ELF-1 (cell line): ENCODE measurements around the gene FOS.

ENCODE experiments used
- DNase-seq: peaks from one replicate; pipeline ENCODE4 v3.0.0-alpha.2; 2016; ENCODE audit warnings: low read depth, low spot score

The FOS gene

DNA sequence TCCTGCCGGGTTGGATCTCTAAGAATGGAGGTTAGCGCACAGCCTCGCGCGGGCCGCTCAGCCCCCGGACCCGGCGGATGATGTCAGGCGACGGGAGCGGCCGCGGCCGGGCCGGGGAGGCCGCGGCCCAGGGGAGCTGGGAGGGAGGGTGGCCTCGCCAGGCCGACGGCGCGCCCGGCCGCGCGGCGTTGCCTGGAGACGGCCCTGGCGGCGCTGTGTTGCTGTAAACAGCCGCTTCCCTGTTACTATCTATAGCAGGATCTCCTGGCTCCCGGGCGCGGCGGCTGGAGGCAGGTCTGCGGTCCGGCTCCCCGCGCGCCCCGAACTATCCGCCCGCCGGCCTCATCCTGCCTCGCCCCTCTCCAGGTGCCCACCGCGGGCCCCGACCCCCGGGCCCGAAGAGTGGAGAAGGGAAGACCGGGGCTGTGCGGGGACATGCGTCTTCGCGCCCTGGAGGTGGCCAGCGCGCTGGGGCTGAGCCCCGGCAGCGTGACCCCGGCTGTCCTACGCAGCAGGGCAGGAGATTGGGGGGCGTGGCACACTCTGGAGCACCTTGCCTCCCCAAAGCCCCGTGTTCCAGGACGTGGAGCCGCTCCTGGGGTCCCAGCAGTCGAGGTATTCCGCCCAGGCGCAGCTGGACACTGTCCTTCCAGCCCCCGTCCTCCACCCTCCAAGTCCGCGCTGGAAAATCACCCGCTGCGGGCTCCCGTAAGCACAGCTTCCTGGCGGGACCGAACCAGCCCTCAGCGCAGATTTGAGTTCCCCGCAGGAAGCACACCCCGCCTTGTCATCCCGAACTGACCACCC is 1.4 kb upstream of the FOS start:
- peak; percentile 95 for DNase-seq

DNA sequence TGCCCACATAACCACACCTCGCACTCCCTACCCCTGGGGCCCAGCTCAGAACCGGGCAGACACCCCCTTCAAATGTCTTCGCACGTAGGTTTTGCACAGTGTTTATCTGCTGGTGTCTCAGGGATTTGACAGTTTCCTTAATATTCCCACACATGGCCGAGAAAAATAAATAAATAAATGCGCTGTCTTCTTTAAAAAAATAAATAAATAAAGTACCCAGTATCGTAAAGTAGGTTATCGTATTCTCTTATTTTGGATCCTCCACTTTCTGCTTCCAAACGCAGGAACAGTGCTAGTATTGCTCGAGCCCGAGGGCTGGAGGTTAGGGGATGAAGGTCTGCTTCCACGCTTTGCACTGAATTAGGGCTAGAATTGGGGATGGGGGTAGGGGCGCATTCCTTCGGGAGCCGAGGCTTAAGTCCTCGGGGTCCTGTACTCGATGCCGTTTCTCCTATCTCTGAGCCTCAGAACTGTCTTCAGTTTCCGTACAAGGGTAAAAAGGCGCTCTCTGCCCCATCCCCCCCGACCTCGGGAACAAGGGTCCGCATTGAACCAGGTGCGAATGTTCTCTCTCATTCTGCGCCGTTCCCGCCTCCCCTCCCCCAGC is 710 bp upstream of the FOS start:
- no peak for DNase-seq

DNA sequence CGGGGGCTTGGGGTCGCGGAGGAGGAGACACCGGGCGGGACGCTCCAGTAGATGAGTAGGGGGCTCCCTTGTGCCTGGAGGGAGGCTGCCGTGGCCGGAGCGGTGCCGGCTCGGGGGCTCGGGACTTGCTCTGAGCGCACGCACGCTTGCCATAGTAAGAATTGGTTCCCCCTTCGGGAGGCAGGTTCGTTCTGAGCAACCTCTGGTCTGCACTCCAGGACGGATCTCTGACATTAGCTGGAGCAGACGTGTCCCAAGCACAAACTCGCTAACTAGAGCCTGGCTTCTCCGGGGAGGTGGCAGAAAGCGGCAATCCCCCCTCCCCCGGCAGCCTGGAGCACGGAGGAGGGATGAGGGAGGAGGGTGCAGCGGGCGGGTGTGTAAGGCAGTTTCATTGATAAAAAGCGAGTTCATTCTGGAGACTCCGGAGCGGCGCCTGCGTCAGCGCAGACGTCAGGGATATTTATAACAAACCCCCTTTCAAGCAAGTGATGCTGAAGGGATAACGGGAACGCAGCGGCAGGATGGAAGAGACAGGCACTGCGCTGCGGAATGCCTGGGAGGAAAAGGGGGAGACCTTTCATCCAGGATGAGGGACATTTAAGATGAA is 630 bp downstream of the FOS start:
- peak; percentile 73 for DNase-seq

DNA sequence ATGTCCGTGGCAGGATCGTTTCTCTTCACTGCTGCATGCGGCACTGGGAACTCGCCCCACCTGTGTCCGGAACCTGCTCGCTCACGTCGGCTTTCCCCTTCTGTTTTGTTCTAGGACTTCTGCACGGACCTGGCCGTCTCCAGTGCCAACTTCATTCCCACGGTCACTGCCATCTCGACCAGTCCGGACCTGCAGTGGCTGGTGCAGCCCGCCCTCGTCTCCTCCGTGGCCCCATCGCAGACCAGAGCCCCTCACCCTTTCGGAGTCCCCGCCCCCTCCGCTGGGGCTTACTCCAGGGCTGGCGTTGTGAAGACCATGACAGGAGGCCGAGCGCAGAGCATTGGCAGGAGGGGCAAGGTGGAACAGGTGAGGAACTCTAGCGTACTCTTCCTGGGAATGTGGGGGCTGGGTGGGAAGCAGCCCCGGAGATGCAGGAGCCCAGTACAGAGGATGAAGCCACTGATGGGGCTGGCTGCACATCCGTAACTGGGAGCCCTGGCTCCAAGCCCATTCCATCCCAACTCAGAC is 1.2 kb downstream of the FOS start:
- peak; percentile 65 for DNase-seq

DNA sequence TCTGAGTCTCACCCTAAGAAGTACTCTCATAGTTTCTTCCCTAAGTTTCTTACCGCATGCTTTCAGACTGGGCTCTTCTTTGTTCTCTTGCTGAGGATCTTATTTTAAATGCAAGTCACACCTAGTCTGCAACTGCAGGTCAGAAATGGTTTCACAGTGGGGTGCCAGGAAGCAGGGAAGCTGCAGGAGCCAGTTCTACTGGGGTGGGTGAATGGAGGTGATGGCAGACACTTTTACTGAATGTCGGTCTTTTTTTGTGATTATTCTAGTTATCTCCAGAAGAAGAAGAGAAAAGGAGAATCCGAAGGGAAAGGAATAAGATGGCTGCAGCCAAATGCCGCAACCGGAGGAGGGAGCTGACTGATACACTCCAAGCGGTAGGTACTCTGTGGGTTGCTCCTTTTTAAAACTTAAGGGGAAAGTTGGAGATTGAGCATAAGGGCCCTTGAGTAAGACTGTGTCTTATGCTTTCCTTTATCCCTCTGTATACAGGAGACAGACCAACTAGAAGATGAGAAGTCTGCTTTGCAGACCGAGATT is 1.7 kb downstream of the FOS start:
- DNase-seq = no peak

- peak; percentile 60 for DNase-seq
These were observed 2.4 kb downstream of the FOS start for GRCh38 chr14:75280831-75281653.

DNA sequence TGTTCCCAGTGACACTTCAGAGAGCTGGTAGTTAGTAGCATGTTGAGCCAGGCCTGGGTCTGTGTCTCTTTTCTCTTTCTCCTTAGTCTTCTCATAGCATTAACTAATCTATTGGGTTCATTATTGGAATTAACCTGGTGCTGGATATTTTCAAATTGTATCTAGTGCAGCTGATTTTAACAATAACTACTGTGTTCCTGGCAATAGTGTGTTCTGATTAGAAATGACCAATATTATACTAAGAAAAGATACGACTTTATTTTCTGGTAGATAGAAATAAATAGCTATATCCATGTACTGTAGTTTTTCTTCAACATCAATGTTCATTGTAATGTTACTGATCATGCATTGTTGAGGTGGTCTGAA is 3.0 kb downstream of the FOS start:
- DNase-seq = no peak

DNA sequence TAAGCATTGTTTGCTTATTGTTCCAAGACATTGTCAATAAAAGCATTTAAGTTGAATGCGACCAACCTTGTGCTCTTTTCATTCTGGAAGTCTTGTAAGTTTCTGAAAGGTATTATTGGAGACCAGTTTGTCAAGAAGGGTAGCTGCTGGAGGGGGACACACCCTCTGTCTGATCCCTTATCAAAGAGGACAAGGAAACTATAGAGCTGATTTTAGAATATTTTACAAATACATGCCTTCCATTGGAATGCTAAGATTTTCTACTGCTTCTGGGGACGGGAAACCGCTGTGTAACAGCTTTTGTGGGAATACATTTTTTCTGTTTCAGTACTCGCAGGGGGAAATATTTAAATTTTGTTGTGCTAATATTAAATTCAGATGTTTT is 3.5 kb downstream of the FOS start:
- DNase-seq = peak; percentile 51

GRCh38 chr14:75282555-75283161 is 4.0 kb downstream of the FOS start:
- peak; percentile 63 for DNase-seq

- peak; percentile 75 for DNase-seq
These were observed 4.7 kb downstream of the FOS start for GRCh38 chr14:75283162-75283832.

DNA sequence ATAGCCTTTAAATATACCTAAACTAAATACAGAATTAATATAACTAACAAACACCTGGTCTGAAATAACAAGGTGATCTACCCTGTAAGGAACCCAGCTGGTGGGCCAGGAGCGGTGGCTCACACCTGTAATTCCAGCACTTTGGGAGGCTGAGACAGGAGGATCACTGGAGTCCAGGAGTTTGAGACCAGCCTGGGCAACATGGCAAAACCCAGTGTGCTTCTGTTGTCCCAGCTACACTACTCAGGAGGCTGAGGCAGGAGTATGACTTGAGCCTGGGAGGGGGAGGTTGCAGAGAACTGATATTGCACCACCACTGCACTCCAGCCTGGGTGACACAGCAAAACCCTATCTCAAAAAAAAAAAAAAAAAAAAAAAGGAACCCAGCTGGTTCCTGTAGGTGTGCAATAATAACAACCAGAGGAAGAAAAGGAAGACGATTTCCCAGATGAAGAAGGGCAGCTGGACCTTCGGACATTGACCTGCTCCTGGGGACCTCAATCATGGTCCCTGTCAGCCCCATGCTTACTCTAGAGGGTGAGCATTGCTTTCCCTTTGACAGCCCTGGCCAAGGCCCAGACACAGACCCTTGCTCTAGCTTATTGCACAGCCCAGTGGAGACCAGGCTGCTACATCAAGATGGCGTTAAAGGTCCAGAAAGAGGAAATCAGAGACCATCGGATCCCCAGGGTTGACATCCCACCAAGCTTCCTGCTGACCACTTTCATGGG is 5.4 kb downstream of the FOS start:
- DNase-seq = peak; percentile 70

DNA sequence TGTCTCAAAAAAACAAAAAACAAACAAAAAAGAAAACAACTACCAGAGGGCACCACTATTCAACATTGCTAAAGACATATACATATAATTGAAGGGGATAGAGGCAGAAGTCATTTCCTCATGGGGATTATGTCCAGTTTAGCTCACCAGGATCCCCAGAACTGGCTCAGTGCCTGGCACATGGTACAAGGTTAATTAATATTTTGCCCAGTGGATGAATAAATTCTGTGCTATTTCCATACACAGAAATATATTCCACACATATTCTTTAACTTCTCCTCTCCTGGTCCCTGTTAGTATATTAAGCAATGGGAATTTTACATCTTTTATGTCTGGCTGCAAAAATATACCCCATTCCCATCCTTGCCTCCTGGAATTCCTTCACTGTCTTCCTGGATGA is 6.7 kb downstream of the FOS start:
- DNase-seq = no peak

GRCh38 chr14:75286313-75286712 is 7.7 kb downstream of the FOS start:
- DNase-seq = peak; percentile 67

- no peak for DNase-seq
These were observed 11.3 kb downstream of the FOS start for GRCh38 chr14:75289840-75290388.

GRCh38 chr14:75290851-75291250 is 12.2 kb downstream of the FOS start:
- no peak for DNase-seq

- no peak for DNase-seq
These were observed 12.7 kb downstream of the FOS start for GRCh38 chr14:75291331-75291730.

- DNase-seq = no peak
These were observed 13.5 kb downstream of the FOS start for GRCh38 chr14:75292101-75292563.

GRCh38 chr14:75292886-75293285 is 14.3 kb downstream of the FOS start:
- no peak for DNase-seq

DNA sequence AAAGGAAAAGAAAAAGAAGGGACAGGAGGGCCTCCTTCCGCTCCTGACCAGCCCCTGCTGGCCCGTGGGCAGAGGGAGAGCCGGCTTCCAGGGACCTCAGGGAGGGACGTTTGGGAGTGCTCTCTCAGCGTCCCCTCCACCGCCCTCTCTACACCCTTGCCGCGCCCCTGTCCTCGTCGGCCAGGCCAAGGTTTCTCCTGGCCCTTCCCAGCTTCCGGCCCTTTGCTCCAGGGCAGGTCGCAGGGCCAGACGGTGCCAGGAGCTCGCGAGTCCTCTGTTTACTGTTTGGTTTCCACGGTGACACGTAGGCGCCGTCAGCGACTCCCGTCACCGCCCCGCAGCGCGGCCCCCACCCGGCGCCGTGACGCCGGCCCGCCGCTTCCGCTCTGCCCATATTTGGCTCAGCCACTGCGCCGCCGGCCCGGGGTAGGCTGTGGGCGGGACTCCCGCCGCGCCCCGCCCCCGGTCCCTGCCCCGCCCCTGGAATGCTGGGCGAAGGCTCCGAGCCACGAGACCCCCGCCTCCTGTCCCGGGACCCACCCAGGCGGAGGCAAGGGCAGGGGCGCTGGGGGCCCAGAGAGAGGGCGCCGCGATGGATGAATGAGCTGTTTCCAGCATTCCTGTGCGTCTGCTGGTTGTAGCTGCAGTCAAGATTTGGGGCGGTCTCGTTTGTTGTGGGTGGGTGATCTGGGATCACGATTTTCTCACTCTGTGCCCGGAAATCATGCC is 15.5 kb downstream of the FOS start:
- peak; percentile 99 for DNase-seq
